Stimulated activated CD4-positive, alpha-beta T cell treated with anti-CD3 and anti-CD28 coated beads, TNF-alpha, amount 100 ng/mL, for 4 hours (primary cell): ENCODE results near the gene TRIM47.
"Not testable (repeated sequence)": the region's sequence is repeated elsewhere in the genome, so short reads cannot be mapped to it uniquely, and the experiment has no call there.

Source experiments
- DNase-seq, 3 experiments: peaks; one replicate each; pipeline ENCODE4 v3.0.0-alpha.2; 2020; ENCODE audit warnings: low read depth in 3 of 3

Gene TRIM47

DNA sequence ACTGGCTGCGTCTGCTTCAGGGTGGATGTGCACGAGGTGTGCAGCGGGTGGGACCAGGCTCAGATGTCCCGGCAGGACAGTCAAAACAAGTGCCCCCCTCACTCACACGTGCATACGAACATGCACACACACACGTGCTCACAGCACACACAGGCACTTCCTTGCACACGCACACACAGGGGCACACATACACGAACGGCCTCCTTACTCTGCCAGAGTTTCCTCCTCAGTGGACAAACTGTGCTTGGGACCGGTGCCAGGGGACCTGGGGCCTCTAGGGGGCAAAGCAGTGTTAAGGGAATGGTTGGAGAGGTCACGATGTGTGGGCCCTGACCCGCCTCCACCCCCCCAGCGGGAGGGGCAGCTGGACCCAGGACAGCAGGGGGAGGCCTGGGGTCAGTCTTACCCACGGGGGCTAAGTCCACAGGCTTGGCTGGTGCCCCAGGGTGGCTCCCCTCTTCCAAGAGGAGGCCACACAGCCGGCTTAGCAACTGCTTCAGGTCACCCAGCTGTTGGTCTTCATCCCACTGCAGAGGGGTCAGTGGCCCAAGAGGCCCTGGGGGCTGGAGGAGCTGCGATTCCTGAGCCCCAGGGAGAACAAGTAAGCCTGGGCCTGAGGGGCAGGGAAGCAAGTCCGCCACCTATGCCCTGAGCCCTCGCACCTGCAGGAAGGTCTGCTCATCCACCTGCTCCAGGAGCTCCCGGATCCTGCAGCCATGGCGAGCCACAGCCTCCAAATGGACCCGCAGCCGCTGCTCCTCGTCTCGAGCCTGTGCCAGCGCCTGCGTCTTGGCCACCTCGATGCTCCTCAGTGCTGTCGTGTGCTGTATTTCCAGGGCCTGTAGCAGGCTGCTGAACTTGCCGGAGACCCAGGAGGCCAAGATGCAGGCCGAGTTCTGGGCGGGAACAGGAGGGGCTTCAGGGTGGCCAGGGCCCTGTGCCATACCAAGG, 13.5 kb upstream of the TRIM47 start:
- no peak for DNase-seq

DNA sequence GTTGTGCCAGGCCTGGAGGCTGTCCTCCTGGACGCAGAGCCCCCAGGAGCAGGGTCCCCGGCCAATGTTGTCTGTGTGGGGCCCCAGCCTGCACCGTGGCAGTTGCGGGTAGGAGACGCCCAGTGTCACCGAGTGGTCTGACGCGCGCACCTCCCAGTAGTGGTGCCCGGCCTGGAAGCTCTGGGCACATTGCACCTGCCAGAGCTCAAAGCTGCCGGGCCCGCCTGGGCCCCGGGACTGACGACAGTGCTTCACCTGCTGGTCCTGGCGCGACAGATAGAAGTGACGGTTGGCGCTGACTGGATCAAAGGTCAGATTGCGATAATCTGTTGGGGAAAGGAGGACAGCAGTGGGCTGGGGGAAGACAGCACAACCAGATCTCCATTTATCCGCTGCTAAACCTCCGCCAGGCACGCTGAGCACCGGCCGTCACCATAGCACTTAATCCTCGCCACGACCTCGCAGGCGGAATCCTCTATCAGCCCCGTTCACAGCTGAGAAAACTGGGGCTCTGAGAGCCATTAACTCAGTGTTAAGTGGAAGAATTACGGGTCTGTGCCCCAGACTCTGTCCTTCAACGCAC, 12.7 kb upstream of the TRIM47 start:
- no peak for DNase-seq

DNA sequence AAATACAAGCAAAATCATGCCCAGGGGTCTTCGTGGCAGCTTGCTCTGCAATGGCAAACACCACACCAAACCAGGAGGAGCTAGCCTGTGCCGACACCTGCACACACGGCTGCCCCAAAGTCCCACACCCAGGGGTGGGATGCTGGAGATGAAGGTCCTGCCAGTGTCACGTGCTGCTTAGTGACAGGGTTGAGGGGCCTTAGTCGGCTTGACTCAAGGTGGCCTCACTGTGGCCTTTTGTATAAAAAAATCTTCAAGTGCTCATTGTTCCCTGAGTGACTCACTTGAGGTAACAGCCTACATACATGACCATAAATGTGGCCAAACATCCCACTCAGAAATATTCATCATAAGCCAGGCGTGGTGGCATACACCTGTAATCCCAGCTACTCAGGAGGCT, 11.1 kb upstream of the TRIM47 start:
- DNase-seq, result no peak

DNA sequence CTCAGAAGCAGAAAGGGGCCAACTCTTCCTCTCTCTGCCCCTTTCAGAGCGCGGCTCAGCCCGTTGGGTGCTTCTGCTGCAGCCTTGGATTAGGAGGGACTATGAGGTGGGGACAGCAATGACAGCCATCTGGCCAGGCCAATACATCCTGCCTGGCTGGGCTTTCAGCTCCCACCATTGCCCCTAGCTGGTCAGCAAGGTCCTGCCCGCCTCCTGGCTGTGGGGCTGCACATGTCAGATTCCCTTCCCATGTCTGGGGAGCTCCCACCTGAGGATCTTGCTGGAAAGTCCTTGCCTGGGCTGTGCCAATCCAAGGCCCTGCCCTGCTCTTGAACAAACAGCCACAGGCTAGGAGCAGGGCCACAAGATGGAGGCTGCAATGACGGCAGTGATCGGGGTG, 10.1 kb upstream of the TRIM47 start:
- no peak for DNase-seq

DNA sequence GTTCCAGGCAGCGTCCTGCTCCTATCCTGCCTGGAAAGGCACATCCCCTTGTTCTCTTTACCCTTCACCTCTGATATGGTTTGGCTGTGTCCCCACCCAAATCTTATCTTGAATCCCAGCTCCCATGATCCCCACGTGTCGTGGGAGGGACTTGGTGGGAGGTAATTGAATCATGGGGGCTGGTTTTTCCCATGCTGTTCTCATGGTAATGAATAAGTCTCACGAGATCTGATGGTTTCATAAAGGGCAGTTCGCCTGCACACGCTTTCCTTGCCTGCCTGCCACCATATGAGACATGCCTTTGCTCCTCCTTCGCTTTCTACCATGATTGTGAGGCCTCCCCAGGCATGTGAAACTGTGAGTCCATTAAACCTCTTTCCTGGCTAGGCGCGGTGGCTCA, 7.5 kb upstream of the TRIM47 start:
- not testable (repeated sequence) for DNase-seq

DNA sequence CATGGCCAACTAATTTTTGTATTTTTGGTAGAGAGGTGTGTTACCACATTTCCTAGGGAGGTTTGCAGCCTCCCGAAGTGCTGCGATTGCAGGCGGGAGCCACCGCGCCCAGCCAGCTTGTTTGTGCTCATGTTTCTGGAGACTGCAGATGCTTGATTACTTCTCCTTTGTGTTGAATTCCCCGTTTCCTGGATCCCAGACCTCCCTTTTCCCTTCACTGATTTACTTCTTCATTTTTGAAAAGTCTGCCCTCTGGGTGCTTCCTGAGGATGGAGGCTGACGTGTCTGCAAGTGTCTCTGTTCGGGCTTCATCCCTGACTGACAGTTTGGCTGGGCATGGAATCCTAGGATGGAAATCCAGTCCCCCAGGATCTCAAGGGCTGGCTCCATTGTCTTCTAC, 7.0 kb upstream of the TRIM47 start:
- no peak for DNase-seq

DNA sequence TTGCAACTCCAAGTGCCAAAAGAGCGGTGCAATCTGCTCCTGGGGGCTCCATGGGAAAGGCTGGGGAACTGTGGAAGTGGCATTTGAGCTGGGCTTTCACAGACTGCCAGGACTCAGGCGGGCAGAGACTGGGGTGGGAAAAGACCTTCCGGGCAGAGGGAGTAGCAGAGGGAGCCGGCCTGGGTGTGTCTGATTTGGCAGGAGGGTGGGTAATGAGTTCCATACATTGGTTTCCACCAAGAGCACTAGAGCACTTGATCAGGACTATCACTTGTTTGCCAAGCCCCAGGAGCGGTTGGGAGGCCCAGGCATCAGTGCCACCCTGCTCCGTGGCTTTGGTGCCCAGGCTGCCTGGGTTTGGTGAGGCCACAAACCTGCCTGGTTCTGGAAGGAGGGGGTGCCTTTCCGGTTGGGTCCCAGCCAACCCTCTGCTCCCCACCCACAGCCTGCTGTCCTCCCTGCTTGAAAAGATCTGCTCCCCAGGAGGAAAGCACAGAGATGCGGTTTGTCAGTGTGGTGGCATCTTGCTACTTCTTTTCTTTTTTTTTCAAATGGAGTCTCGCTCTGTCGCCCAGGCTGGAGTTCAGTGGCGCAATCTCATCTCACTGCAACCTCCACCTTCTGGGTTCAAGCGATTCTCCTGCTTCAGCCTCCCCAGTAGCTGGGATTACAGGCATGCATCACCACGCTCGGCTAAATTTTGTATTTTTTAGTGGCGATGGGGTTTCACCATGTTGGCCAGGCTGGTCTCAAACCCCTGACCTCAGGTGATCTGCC, 3.5 kb upstream of the TRIM47 start:
- no peak for DNase-seq

DNA sequence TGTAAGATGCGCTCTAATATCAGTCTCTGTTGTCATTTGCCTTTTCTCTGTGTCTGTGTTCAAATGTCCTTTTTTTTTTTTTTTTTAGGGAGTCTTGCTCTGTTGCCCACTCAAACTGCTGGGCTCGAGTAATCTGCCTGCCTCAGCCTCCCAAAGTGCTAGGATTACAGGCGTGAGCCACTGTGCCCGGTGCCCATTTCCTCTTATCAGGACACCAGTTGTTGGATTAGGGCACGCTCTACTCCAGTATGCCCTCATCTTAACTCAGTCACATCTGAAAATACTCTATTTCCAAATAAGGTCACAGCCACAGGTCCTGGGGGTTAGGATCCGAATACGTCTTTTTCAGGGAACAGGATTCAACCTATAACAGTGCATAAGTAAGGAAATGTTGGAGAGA, 1.9 kb upstream of the TRIM47 start:
- DNase-seq, result no peak

DNA sequence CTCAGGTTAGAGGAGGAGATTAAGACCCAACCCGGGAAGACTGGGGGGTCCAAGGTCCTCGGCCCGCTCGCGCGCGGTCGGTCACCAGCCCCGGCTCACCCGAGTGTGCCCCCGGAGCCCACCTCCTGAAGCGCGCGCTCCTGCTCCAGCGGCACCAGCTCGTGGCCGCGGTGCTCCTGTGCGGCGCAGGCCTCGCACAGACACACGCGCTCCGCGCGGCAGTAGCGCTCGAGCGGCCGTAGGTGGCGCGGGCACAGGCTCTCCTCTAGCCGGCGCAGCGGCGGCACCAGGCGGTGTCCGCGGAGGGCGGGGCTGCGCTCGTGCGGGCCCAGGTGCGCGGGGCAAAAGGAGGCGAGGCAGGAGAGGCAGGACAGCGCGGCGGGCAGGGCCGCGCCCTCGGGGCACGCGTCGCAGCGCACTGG, 618 bp downstream of the TRIM47 start:
- DNase-seq, result peak; percentile 50 to 60 (median 52)

DNA sequence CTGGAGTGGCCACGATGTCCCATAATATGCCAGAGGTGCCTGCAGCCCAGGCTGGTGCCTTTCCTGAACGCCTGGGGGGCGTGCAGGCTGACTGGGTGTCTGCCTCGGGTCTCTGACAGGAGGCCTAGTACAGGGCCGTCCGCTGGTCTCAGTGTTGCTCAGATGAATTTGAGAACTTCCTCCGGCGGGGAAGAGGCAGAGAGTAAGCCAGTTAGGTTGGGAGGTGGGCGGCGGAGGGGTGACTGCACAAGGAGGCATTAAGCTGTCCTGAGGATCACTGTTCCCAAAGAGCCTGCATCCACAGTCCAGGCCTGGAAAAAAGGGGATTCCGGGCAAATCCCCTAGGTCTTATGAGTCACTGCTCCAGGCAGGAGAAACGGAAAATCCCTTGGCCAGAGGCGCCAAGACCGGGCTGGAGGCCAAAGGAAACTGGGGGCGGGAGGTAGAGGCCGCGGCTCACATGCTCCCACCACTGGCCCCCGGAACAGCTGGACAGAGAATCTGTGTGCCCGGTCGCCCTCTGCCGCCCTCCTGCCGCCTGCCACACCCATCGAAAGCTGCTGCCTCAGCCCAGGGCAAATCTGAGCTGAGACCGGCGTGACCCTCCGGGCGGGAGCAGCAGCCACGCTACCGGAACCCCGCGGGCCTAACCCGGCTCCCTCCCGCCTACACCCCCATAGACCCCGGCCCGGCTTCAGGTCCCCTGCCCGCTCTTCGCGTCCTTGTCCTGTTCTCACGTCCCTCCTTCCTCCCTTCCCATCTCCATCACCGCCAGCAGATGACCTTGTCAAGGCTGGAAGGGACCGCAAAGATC, 1.2 kb downstream of the TRIM47 start:
- no peak for DNase-seq

DNA sequence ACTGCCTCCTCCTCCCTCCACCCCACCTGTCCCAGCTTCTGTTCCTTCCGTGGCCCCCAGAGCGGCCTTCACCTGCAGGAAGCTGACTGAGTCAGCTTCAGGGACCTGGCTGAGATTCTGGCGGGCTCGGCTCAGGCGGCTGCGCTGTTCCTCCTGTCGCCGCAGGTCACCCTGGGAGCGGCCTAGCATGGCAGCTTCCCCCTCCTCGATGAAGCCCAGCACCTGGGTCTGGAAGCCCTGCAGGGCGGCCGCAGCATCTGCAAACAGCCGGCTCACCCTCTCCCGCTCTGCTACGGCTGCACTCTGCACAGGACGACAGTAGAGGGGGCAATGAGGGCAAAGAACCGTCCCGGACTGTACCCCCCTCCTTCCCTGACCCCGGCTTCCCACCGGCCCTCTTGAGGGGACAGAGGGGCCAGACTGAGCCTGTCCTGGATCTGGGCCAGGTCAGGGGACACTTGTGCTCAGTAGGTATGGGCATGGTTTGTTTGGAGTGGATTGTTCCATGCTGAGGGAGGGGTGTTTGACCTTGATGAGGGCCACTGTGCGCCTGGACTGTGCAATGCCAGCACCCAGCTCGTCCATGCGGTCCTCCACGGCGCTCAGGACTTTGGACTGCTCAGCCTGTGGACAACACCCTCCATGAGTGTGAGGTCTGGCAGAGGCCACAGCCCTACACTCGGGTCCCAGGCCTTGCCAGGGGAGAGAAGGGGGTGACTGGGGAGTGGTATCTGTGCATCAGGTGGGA, 2.0 kb downstream of the TRIM47 start:
- DNase-seq, result peak; percentile 33 to 57 (median 48)

DNA sequence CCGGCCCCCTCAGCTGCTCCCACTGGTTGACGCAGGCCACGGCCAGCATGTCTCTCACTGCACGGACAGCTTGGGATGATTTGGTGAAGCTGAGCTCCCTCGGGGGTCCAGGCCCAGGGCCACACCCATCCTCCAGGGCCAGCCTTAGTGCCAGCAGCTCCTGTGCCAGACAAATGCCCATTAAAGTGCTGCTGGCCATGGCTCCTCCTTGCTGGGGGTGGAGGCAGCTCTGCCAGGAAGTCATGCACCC, 2.5 kb downstream of the TRIM47 start:
- no peak for DNase-seq

DNA sequence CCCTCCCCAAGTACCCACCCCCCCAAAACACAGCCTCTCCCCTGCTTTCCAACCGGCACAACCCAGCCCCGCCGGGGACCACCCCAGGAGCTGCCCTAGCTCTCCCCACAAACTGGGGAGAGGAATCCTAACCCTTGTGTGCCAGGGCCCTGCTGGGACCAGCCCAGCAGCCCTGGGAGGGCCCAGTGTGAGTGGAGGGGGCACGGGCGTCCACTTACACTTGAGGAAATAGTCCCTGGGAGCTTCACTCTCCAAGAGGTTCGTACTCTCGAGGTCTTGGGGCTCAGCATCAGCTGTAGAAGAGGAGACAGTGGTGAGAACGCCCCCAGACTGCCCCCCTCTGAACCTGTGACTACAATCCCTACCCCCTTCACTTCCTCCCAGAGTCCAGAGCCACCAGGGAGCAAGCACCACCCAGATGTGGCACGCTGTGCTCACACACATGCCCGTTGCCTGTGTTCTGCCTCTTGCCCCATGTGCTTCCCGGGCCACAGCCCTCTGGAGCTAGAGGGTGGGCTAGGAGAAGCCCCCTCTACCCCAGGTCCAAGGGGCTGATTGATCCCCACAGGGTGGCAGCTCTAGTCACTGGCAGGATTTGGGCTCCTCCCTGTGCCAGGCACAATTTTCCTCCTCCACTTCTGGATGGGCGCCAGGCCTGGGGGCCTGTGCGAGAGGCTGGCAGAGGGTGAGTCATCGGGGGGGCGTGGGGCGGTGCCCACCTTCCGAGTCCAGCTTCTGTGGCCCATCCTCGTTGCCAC, 3.0 kb downstream of the TRIM47 start:
- no peak for DNase-seq

DNA sequence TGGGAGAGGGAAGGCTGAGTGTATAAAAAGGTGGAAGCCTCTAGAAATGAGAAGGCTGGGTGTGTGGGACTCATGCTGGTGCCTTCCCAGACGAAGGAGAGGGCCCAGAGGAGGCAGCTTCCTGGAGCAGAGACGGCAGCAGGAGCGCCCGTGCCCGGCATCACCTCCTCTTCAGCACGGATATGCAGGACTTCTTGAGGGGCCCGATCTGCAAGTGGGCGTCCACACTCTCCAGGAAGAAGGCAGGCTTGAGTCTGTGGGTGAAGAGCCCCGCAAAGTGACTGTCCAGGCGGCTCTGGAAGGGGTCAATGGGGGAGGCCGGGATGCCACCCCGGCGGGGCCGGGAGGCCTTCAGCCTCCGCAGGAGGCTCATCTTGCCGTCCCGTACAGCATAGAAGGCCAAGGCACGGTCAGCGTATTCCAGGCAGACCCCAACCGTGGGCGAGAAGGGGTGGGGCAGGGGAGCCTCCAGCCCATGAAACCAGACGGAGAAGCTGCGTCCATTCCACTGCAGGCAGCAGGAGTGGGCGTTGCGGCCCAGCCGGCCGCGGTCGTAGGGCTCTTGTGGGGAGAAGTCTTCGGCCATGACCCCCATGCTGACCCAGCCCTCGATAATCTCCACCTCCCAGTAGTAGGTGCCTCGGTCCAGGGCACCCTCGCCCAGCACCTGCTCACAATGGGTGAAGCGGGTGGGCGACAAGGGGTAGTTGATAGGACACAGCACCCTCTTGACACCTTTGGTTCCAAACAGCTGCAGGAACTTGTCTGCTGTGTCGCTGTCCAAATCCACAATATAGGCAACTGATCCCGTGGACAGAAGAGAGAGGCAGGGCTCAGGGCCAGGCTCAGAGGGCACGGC, 3.8 kb downstream of the TRIM47 start:
- no peak for DNase-seq

DNA sequence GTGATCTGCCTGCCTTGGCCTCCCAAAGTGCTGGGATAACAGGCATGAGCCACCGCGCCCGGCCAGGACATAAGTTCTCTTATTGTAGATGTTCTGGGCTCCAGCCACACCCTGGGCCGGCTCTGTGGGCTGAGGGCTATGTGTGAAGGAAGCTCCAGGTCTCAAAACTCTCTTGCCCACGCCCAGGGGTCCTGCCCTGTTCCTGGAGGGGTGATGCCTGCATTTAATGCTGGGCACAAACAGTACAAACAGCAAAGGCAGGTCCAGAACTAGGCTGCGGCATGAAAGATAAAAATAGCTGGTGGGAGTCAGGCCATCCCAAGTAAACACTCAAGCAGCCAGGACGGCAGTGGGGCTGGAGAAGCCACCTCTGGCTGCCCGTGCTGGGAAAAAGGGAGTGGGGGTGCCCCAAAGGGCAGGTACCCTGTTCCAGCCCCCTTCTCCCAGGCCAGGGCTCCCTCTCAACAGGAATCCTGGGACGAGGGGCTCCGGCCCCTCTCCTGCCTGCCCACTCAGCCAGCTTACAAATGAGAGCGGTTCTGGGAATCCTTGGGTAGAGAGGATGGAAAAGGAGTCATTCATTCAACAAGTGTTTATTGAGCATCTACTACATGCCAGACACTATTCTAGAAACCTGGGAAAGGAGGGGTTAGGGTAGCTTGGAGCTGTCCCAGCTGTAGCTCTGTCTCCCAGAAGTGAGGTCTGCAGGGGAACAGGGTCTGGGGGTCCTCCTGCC, 4.6 kb downstream of the TRIM47 start:
- DNase-seq, result no peak

DNA sequence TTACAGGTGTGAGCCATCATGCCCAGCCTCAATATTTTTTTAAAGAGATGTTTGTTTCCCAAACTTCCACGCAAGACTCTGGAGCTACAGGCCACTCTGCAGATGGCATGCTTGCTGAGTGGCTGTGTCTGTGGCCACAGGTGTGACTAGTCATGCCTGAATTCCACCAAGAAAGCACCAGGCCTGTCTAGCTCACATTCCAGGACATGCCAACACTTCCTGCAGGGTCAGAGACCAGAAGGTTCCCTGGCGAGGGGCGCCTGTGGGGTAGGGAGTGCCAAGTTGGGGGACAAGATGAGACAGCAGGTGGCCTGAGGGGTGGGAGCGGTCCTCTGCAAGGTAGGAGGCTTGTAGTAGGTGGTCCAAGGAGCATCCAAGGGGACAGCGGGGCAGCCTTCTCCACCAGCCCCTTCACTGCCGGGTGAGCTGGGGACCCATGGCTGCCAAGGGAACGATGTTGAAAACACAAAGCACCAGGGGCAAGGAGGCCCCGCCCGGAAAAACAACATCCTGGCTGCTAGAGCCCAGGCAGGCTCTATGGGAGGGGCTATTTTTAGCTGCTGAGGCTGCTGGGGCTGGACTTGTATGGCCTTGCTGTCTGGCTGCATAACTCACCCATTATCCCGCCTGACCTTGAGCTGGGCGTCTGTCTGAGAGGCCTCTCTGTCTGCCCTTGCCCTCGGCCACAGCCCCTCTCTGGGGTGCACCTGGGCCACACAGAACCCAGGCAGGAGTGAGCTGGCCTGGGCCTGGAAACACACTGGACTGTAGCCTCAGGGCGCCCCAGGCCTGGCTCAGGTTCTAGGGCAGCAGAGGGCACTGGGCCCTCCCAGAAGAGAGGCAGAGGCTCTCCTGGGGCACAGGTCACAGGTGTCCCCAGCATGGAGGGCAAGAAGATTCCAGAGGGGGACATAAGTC, 5.7 kb downstream of the TRIM47 start:
- DNase-seq, result peak in 1 of 3 experiments; percentile 31

DNA sequence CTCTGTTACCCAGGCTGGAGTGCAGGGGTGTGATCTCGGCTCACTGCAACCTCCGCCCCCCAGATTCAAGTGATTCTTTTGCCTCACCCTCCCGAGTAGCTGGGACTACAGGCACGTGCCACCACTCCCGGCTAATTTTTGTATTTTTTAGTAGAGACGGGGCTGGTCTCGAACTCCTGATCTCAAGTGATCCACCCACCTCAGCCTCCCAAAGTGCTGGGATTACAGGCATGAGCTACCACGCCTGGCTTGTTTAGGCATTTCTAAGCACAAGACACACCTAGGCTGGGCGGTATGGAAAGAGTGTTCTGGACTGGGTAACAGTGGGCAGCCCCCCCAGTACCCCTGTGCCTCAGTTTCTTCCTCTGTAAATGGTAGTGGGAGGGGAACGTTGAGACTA, 8.2 kb downstream of the TRIM47 start:
- DNase-seq, result not testable (repeated sequence)
